Hematopoietic multipotent progenitor cell treated with erythropoietin and hydrocortisone succinate and interleukin-3 and kit ligand, for 6 days (in vitro differentiated cells): ENCODE results near the gene AKNAD1.

ENCODE experiments used
- DNase-seq: peaks from one replicate; pipeline ENCODE4 v3.0.0-alpha.2; 2015

Gene AKNAD1

DNA sequence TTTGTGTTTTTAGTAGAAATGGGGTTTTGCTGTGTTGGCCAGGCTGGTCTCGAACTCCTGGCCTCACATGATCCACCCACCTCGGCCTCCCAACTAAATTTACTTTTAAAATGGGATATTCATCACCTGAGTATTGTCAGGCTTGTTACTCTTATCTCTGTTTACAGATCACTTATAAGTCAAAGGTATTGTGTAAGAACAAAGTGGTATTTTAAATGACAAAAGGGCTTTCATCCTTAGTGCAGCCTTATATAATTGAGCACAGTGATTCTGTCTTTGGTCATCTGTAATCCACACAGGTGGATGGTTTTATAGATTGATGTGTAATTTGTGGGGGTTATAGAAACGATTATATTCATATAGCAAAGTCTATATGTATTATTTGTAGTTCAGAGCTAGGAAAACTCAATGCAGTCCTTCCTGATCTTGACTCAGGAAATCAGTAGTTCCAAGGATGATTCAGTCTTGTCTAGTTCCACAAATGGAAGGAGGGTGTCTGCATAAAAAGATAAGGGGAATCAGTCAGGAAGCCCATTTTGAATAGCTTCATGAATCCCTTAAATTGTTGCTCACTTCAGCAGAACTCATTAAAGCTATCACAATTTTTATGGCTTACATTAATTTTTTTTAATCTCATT is 75.8 kb downstream of the AKNAD1 start:
- peak; percentile 37 for DNase-seq

DNA sequence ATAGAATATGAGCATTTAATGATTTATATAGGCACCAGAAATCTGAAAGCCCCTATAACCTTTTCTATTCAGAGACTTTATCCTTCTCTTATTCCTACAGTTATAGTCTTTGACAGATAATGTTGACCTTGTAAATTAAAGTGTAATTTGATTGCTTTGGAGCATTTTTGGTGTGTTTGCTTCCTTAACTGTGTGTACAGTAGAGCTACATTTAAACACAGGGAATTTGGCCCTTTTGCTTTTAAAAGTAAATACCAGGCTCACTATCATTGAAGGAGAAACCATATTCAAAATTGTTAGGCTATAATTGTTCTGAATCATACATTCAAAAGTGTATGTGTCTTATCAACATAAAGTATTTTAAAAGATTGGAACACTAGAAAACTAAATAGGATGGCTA is 77.4 kb downstream of the AKNAD1 start:
- DNase-seq = no peak

DNA sequence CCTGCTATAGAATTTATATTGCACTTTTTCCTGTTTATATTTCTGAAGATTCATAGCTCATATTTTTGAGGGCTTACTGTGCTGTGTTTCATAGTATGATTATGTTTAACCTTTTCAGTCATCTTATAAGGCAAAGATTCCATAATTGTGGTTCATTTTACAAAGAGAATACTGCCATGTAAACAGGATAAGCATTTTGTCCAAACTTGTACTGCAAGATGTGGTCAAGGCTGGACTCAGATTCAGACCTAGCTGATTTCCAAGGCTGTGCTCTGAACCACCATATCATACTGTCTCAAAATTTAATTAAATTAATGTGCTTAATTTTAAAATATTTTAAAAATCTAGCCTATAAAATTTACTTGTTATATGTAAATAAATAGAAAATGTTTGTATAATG is 79.1 kb downstream of the AKNAD1 start:
- no peak for DNase-seq

DNA sequence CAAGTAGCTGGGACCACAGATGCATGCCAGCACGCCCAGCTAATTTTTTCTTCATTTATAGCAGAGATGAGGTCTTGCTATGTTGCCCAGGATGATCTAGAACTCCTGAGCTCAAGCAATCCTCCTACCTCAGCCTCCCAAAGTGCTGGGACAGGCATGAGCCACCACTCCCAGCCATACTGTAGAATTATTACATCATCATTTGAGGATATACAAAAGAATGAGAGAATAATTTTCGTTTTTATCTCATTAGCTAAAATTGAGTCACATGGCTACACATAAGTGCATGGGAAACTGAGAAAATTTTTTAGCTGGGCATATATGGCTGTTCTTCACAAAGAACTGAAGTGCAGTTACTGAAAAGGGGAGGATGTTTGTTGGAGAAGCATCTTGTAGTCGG is 89.2 kb downstream of the AKNAD1 start:
- DNase-seq = no peak

DNA sequence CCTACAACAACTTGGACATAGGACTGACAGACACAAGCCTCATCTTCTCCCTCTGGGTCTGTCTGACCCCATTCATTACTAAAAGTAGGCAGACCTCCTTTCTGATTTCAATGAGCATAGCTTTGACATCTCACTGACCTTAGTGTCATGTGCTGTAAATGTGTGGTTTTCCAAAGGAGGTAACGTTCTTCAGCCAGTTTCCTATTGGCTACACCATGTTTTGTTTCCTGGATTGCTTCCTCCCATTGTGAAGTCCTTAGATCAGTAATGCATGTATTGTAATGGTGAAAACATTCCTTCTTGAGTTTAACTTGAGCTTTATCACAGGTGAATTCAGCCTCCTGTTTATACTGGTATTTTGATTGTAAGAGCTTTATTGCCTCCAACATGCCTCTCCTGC is 89.8 kb downstream of the AKNAD1 start:
- no peak for DNase-seq
